Peyer's patch (tissue), 4 donors: ENCODE measurements around the gene FAM156B. TPM values are rescaled to one million over a fixed set of nuclear protein-coding genes. Genes with fewer than 3 reads are reported as not detected.
"Not testable (repeated sequence)": the region's sequence is repeated elsewhere in the genome, so short reads cannot be mapped to it uniquely, and the experiment has no call there.

Experiments
- DNase-seq, 3 donors: peaks; one replicate each; pipeline ENCODE4 v3.0.0-alpha.2; 2017 to 2019
- H3K27ac ChIP-seq, 4 donors: fragments of 200-600 bp; sonication (generic); one replicate each; pipeline ENCODE4 v1.5.1; 2016 to 2019
- H3K27me3 ChIP-seq, 2 donors: fragments of 200-600 bp; sonication (generic); one replicate each; pipeline ENCODE4 v1.5.1; 2019
- H3K36me3 ChIP-seq, 3 donors: fragments of 200-600 bp; sonication (generic); one replicate each; pipeline ENCODE4 v1.5.1; 2016 to 2019
- H3K4me1 ChIP-seq, 4 donors: fragments of 200-600 bp; sonication (generic); one replicate each; pipeline ENCODE4 v1.5.1; 2016 to 2019
- H3K4me3 ChIP-seq, 4 donors: fragments of 200-600 bp; sonication (generic); 1 replicate in 3 of 4; 2 replicates in 1 of 4; pipeline ENCODE4 v1.5.1; 2016 to 2019; ENCODE audit warnings: mild to moderate bottlenecking in 1 of 4
- H3K9me3 ChIP-seq, 4 donors: fragments of 200-600 bp; sonication (generic); one replicate each; pipeline ENCODE4 v1.5.1; 2016 to 2019; ENCODE audit warnings: mild to moderate bottlenecking in 1 of 4
- POLR2A ChIP-seq, 2 donors: fragments of 450-650 bp; IDR thresholded peaks; one replicate each; pipeline ENCODE4 v1.5.1; 2017; ENCODE audit warnings: antibody characterized with exemption in 2 of 2, mild to moderate bottlenecking in 2 of 2, moderate library complexity in 2 of 2
- total RNA-seq, 4 donors: library from RNA; depleted of rRNA; stranded (reverse); fragments of >200 nt; gene quantifications; one replicate each; pipeline ENCODE4 v1.1.0, GENCODE V29; 2016
- TF ChIP-seq, protein P1 (sequence below), 6 experiments: fragments of 450-650 bp in 4 of 6; fragments of 200-600 bp in 2 of 6; sonication (generic) in 1 of 6; IDR thresholded peaks; one replicate each; pipeline ENCODE4 v1.5.1; 2017 to 2019; ENCODE audit warnings: antibody characterized with exemption in 6 of 6, mild to moderate bottlenecking in 3 of 6, moderate library complexity in 1 of 6

Gene FAM156B, protein sequence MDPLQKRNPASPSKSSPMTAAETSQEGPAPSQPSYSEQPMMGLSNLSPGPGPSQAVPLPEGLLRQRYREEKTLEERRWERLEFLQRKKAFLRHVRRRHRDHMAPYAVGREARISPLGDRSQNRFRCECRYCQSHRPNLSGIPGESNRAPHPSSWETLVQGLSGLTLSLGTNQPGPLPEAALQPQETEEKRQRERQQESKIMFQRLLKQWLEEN
- 100 to 1,000 TPM in 1 of 4 donors, 10 to 100 TPM in 3; 26.6 to 102 (median 64.4) TPM for total RNA-seq

DNA sequence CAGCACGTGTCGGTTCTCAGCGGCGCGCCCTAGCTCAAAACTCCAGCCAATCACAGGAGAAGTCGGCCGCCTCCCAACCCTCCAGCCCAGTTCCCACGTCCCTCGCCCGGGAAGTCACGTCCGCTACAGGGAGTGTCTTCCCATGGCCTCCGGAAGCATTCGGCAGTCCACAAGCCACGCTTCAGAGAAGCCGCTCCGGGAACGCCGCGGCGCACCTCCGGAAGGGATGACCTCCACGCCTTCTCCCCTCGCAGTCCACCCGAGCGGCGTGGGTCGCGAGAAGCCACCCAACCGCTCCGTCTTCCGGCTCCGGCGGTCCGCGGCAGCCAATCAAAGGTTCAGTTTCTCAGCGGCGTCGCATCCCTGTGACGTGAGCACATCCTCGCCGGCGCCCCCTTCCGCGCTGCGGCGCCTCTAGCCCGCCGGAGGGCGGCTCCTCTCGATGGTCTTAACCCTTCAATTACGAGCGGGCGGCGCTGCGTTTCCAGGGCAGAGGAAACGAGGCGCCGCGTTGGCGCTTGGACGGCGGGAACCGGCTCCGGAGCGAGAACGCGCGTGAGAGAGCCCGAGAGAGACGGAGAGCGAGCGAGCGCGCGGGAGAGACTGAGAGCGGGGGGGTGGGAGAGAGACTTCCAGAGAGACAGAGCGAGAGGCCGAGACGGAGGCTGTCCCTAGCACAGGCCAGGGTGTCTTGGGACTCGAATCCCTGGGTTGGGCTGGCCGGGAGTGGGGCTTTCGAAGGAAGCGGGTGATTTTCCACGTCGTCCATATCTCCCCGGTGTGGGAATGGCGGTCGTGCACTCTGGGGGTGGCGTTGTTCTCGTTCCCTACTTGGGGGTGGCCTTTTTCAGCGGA, at the start of gene FAM156B:
FAM156B (plus strand) TSS at position 476 of the 855 bp plus-strand sequence. CDS start 9,896 bp downstream, outside the sequence.
- not testable (repeated sequence) for H3K36me3 ChIP-seq, H3K27me3 ChIP-seq, H3K4me1 ChIP-seq

DNA sequence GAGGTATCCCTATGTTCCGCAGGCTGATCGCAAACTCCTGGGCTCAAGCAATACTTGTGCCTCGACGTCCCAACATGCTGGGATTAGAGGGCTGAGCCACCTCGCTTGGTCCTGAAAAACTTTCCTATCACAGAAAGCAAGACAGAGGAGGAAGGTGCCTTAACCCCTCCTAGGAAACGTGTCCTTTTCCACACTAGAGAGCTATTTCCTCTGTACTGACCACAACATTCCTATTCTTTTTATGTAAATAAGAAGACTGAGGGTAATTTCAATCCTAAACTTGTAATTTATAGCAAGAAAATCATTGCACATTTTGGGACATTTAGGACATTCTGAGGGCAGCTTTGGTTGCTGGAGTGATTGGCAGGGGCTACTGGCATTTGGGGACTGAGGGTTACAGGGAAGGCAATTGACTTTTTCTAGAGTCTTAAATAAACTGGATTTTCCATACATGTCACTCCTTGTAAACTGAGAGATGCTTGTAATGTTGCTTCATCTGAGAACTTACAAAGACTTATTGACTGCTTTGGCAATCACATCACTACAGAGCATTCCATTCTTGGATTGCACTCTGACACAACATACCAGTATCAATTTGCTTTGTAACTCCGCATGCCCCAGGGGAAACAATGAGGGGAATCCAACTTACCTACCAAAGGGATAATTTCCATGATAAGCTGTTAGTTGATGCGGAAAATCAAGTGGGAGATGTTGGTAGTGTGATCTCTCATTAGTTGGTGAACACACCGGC, 44.8 kb upstream of the FAM156B start:
- TF ChIP-seq, protein P1, sequence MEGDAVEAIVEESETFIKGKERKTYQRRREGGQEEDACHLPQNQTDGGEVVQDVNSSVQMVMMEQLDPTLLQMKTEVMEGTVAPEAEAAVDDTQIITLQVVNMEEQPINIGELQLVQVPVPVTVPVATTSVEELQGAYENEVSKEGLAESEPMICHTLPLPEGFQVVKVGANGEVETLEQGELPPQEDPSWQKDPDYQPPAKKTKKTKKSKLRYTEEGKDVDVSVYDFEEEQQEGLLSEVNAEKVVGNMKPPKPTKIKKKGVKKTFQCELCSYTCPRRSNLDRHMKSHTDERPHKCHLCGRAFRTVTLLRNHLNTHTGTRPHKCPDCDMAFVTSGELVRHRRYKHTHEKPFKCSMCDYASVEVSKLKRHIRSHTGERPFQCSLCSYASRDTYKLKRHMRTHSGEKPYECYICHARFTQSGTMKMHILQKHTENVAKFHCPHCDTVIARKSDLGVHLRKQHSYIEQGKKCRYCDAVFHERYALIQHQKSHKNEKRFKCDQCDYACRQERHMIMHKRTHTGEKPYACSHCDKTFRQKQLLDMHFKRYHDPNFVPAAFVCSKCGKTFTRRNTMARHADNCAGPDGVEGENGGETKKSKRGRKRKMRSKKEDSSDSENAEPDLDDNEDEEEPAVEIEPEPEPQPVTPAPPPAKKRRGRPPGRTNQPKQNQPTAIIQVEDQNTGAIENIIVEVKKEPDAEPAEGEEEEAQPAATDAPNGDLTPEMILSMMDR (IDR thresholded peaks at IDR 0.05): no peak
- TF ChIP-seq POLR2A (IDR thresholded peaks at IDR 0.05): no peak
- Histone ChIP-seq H3K27me3 (no peaks in the 10 kb centered on the region), H3K27ac (no peak overlapping the region), H3K9me3 (no peaks in the 10 kb centered on the region), H3K4me1 (no peaks in the 10 kb centered on the region), H3K4me3 (no peak overlapping the region), H3K36me3 (no peaks in the 10 kb centered on the region)
- no peak for DNase-seq

More for the DNA sequence above, at the start of gene FAM156B:
- not testable (repeated sequence) for H3K27ac ChIP-seq, DNase-seq, H3K9me3 ChIP-seq, H3K4me3 ChIP-seq

DNA sequence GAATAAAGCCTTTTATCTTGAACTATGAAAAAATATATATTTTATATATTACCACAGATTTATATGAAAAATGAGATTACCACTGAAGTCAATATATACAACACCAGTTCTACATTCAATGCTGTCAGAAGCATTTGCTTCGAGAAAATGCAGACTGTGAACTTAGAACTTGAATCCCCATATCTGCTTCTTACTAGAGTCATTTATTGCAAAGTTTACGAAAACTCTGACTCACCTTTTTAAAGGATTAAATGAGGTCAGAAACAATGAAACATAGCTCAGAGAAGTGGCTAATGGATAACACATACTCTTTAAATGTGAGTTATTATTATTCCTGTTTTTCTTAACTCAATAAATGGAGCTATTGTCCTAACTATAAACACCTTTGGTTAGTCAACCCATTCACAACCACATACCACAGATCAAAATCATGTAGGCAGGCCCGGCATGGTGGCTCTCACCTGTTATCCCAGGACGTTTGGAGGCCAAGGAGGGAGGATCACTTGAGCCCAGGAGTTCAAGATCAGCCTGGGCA, 40.1 kb upstream of the FAM156B start:
- not testable (repeated sequence) for H3K27ac ChIP-seq, DNase-seq, H3K27me3 ChIP-seq, H3K4me3 ChIP-seq, H3K36me3 ChIP-seq, H3K4me1 ChIP-seq, H3K9me3 ChIP-seq

DNA sequence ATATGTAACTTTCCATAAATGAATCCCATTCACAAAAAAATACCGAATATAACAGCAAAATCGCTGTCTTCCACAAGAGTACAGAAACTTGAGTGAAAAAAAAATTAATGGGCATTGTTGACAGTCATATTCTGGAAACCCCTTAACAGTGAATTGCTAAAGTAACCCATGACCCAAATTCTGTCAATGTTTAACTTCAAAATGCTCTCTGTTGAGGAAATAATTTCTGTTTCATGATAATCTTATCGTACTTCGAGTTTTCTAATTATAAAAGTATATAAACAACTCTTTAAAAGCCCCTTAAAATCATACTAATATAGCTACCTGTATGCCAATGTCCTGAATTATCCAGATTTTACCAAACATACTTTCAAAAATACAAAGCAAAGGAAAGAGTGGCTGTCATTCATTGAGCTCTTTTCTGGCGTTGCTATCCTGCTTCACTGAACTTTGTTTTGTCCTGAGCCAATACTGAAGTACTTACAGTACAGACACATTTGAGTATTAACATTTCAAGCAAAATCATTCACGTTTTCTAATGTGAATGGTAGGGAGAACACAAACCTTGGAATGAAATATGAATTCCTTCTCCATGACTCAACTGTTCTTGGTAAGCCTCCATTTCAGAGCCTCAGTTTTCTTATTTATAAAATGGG, 31.7 kb upstream of the FAM156B start:
- Histone ChIP-seq H3K27ac (no peak overlapping the region), H3K27me3 (no peaks in the 10 kb centered on the region), H3K4me3 (no peak overlapping the region), H3K4me1 (no peaks in the 10 kb centered on the region), H3K36me3 (no peaks in the 10 kb centered on the region), H3K9me3 (no peaks in the 10 kb centered on the region)
- DNase-seq: no peak
- no peak for TF ChIP-seq POLR2A (IDR thresholded peaks at IDR 0.05)

DNA sequence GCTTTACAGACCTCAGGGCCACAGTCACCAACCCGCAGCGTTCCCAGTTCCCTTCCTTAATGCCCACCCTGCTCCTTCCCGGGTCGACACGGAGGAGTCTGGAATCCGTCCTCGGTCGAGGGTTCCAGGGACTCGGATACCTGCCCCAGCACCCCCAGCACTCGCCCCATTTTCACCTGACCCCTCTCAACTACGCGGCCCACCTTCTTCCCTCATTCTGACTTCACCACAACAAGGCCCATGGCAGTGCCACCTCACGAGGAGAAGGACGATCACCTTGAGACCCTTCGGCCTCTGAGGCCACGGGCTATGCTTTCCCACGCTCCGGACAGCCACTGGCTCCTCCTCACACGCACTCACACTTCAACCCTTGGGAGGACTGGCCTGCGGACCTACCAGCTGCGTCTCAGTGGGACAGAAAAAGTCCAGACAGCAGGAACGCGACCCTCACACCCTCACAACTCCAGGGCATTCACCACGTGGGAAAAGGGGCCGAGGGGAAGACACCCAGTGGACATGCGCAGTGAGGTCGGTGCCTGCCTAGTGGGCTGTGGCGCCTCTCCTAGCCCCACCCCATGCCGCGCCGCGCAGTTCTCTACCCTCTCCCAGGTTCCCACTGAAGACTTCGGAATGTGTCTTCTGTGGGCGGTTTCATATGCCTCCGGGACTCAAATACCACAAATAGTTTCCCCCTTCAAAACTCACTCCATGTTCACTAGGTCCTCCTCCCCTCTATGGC, 29.4 kb upstream of the FAM156B start, which contains the start of gene XAGE3:
XAGE3 (minus strand) TSS at position 474 of the 739 bp plus-strand sequence. CDS start 950 bp downstream, outside the sequence.
- Histone ChIP-seq H3K9me3 (no peaks in the 10 kb centered on the region), H3K27me3 (no peaks in the 10 kb centered on the region), H3K4me1 (no peaks in the 10 kb centered on the region), H3K27ac (no peak within 1 kb of the TSS), H3K36me3 (no peaks in the 10 kb centered on the region), H3K4me3 (no peak within 1 kb of the TSS)
- TF ChIP-seq, protein P1 (IDR thresholded peaks at IDR 0.05): no peak
- no peak for TF ChIP-seq POLR2A (IDR thresholded peaks at IDR 0.05)
- no peak for DNase-seq

DNA sequence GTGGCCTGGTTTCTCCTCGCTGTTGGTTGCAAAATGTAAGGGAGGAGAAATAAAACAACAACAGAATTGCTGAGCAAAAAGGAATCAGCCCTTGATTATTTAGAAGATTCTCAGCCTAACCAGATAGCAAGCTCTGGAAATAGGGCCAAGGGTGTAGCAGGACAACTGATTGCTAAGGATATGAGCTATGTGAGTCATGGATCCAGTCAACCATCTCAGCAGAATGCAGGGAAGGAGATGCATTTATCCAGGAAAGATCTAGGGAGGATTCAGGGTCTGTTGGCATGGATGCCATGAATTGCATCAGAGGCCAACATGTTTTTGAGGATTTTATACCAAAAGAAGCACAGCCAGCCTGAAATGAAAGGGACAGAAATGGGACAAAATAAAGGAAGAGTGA, 27.1 kb upstream of the FAM156B start:
- H3K27ac ChIP-seq: no peak overlapping the region
- H3K36me3 ChIP-seq: no peaks in the 10 kb centered on the region
- no peak for DNase-seq
- H3K4me1 ChIP-seq: no peaks in the 10 kb centered on the region
- TF ChIP-seq, protein P1 (IDR thresholded peaks at IDR 0.05): no peak
- TF ChIP-seq POLR2A (IDR thresholded peaks at IDR 0.05): no peak
- no peaks in the 10 kb centered on the region for H3K9me3 ChIP-seq
- no peaks in the 10 kb centered on the region for H3K27me3 ChIP-seq
- no peak overlapping the region for H3K4me3 ChIP-seq

DNA sequence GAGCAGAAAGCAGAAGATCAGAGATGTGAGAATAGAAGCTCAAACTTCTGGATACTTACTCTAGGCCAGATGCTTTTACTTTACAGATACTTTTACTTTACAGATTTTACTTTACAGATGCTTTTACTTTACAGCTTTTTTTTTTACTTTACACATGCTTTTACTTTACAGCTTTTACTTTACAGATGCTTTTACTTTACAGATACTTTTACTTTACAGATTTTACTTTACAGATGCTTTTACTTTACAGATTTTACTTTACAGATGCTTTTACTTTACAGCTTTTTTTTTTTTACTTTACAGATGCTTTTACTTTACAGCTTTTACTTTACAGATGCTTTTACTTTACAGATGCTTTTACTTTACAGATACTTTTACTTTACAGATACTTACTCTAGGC, 23.3 kb upstream of the FAM156B start:
- not testable (repeated sequence) for H3K27me3 ChIP-seq, H3K27ac ChIP-seq, H3K4me1 ChIP-seq, DNase-seq, H3K4me3 ChIP-seq, H3K9me3 ChIP-seq, H3K36me3 ChIP-seq
